Measurements from ENCODE around the gene RNU5D-1. TPM values are rescaled to one million over a fixed set of nuclear protein-coding genes. Genes with fewer than 3 reads are reported as not detected.

The RNU5D-1 gene
- total RNA-seq, 1 donor from 2014 or later, result not detected

DNA sequence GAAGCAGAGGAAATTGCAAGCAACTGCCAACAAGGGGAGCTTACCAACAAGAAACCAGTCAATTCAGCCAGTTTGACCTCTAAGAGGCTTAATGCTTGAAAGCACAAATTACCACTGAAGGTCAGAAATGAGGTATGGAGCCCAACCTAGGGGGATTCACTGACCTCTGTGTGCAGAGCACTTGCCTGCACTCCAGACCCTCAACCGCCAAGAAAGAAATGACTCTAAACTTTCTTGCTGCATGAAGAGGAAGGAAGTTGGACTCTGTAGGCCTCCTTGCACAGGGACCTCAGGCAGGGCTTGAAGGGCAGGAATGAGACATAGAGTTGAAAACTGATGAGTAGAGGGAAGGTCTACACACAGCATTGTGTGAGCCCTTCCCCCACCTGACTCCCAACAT, 46.4 kb downstream of the RNU5D-1 start:
- Histone ChIP-seq H3K9me3 (replicated peaks) (no peaks in the 10 kb centered on the region), H3K4me1 (no peaks in the 10 kb centered on the region), H3K4me3 (no peak overlapping the region), H3K27me3 (ENCODE audit: low read depth) (no peaks in the 10 kb centered on the region), H3K27ac (replicated peaks) (no peak overlapping the region), H3K36me3 (no peaks in the 10 kb centered on the region)
- no peak for DNase-seq
- TF ChIP-seq, protein P1, sequence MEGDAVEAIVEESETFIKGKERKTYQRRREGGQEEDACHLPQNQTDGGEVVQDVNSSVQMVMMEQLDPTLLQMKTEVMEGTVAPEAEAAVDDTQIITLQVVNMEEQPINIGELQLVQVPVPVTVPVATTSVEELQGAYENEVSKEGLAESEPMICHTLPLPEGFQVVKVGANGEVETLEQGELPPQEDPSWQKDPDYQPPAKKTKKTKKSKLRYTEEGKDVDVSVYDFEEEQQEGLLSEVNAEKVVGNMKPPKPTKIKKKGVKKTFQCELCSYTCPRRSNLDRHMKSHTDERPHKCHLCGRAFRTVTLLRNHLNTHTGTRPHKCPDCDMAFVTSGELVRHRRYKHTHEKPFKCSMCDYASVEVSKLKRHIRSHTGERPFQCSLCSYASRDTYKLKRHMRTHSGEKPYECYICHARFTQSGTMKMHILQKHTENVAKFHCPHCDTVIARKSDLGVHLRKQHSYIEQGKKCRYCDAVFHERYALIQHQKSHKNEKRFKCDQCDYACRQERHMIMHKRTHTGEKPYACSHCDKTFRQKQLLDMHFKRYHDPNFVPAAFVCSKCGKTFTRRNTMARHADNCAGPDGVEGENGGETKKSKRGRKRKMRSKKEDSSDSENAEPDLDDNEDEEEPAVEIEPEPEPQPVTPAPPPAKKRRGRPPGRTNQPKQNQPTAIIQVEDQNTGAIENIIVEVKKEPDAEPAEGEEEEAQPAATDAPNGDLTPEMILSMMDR (IDR thresholded peaks at IDR 0.05; ENCODE audit: borderline replicate concordance), result no peak
- intact Hi-C loops (cut with micrococcal nuclease), result no loop called here

DNA sequence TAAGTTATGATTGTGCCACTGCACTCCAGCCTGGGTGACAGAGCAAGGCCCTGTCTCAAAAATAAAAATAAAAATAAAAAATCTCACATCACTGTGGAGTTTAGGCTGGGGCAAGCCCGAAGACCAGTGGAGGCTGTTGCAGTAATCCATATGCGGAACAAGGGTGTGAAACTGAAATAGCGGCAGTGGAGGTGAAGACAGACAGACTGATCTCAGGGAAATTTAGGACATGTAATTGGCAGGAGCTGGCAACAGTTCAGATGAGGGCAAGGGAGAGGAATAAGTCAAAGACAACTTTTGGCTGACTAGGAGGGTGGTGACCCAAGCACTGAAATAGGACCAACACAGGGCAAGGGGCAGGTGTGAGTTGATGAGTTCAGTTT, 48.1 kb downstream of the RNU5D-1 start:
- DNase-seq, result no peak
- Histone ChIP-seq H3K4me1 (peaks cover 14% of the 10 kb centered on the region), H3K36me3 (no peaks in the 10 kb centered on the region), H3K27me3 (ENCODE audit: low read depth) (no peaks in the 10 kb centered on the region), H3K4me3 (no peak overlapping the region), H3K9me3 (replicated peaks) (no peaks in the 10 kb centered on the region), H3K27ac (replicated peaks) (no peak overlapping the region)
- TF ChIP-seq, protein P1 (IDR thresholded peaks at IDR 0.05; ENCODE audit: borderline replicate concordance), result no peak
- intact Hi-C loops (cut with micrococcal nuclease), result no loop called here

DNA sequence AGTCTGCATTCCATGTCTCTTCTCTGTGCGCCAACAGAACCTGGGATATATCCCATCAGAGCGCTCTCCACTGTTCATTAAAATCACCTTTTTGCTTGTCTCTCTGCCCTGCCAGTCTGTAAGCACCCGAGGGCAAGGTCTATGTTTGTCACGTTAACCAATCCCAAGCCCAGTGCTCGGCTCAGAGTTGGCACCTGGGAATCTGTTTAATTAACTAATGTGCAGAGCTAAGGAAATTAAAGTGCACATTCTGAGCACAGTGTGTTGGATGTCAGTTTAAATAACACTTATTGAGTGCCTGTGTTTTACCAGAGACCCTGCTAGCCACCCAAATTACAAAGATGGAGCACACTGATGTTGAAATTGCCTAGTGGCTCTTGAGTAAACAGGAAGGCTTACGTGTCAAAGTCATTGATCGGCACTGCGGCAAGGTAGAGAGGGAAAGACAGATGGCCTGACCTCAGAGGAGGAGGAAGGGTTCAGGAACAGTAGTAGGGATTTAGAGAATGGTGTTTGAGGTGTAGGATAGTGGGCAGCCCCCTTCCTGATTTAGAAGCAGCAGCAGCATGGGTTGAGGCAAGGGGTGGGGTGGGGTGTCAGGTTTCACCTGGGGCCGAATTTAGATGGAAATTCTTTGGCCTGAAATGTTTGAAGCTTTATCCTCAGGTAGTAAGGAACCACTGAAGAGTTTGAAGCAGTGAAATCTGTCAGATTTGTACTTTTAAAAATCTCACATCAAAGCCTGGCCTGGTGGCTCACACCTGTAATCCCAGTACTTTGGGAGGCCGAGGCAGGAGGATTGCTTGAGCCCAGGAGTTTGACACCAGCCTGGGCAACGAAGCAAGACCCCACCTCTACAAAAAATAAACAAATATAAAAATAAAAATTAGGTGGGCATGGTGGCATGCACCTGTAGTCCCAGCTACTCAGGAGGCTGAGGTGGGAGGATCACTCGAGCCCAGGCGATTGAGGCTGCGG, 48.8 kb downstream of the RNU5D-1 start:
- Histone ChIP-seq H3K27me3 (ENCODE audit: low read depth) (no peaks in the 10 kb centered on the region), H3K4me3 (no peak overlapping the region), H3K9me3 (replicated peaks) (no peaks in the 10 kb centered on the region), H3K36me3 (no peaks in the 10 kb centered on the region), H3K4me1 (peaks cover 15% of the 10 kb centered on the region), H3K27ac (replicated peaks) (no peak overlapping the region)
- intact Hi-C loops (cut with micrococcal nuclease), result no loop called here
- TF ChIP-seq, protein P1 (IDR thresholded peaks at IDR 0.05; ENCODE audit: borderline replicate concordance), result no peak
- no peak for DNase-seq

Other genes starting within 250 kb of the RNU5D-1 start
- gene TMEM53, start 56.7 kb downstream of the RNU5D-1 start, total RNA-seq, result 11.5 TPM
- gene ARMH1, start 56.5 kb downstream of the RNU5D-1 start, total RNA-seq, result 1.1 TPM
- 1.6 TPM for gene KIF2C, start 8.7 kb upstream of the RNU5D-1 start, total RNA-seq
- 717 TPM for gene RPS8, start 44.4 kb upstream of the RNU5D-1 start, total RNA-seq
- gene BEST4, start 57.0 kb upstream of the RNU5D-1 start, total RNA-seq, result 0.11 TPM
- gene PLK3, start 69.2 kb upstream of the RNU5D-1 start, total RNA-seq, result 5.4 TPM
- 1.9 TPM for gene DYNLT4, start 76.2 kb upstream of the RNU5D-1 start, total RNA-seq
- 3.5 TPM for gene BTBD19, start 77.4 kb upstream of the RNU5D-1 start, total RNA-seq
- gene PTCH2, start 112.1 kb upstream of the RNU5D-1 start, total RNA-seq, result 0.25 TPM